ENCODE data around the gene EIF1B.

- TF ChIP-seq POLR2A (IDR thresholded peaks at IDR 0.05) (no peak), CTCF (IDR thresholded peaks at IDR 0.05) (no peak), EP300 (IDR thresholded peaks at IDR 0.05) (no peak), POLR2AphosphoS5 (IDR thresholded peaks at IDR 0.05) (no peak)
These were observed 636 bp upstream of the EIF1B start for GRCh38 chr3:40308725-40309417.
